ENCODE results near the gene C1orf105. TPM values are rescaled to one million over a fixed set of nuclear protein-coding genes. Genes with fewer than 3 reads are reported as not detected.

Gene C1orf105
- total and polyA plus RNA-seq, 2 of the 13 experiments (the other 11 are each of a cell fraction or from before 2014, with no cell fraction given) = 0.15 to 0.45 TPM

DNA sequence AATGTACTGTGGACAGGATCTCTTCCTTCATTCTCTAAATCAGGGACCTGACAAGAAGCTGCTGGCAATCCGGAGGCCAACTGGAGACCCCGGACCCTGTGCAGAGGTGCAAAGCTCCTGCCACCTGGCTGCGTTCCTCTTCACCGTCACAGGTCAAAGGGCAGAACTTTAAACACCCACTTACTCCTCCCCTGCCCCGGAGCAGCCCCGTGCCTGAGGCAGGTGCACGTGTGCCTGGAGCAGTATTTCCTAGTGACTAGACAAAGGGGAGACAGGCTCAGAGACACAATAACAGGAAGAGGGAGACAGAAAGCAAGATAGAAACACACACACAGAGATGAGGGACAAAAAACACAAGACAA, 30.0 kb downstream of the C1orf105 start (continued):
- TF ChIP-seq, protein P1, sequence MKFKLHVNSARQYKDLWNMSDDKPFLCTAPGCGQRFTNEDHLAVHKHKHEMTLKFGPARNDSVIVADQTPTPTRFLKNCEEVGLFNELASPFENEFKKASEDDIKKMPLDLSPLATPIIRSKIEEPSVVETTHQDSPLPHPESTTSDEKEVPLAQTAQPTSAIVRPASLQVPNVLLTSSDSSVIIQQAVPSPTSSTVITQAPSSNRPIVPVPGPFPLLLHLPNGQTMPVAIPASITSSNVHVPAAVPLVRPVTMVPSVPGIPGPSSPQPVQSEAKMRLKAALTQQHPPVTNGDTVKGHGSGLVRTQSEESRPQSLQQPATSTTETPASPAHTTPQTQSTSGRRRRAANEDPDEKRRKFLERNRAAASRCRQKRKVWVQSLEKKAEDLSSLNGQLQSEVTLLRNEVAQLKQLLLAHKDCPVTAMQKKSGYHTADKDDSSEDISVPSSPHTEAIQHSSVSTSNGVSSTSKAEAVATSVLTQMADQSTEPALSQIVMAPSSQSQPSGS (CRISPR knock-in tag; IDR thresholded peaks at IDR 0.05) = no peak
- peak; percentile 55; the same call in 1 of the 2 replicates for TF ChIP-seq HIVEP1 (CRISPR knock-in tag; IDR thresholded peaks at IDR 0.05)
- TF ChIP-seq, protein P2, sequence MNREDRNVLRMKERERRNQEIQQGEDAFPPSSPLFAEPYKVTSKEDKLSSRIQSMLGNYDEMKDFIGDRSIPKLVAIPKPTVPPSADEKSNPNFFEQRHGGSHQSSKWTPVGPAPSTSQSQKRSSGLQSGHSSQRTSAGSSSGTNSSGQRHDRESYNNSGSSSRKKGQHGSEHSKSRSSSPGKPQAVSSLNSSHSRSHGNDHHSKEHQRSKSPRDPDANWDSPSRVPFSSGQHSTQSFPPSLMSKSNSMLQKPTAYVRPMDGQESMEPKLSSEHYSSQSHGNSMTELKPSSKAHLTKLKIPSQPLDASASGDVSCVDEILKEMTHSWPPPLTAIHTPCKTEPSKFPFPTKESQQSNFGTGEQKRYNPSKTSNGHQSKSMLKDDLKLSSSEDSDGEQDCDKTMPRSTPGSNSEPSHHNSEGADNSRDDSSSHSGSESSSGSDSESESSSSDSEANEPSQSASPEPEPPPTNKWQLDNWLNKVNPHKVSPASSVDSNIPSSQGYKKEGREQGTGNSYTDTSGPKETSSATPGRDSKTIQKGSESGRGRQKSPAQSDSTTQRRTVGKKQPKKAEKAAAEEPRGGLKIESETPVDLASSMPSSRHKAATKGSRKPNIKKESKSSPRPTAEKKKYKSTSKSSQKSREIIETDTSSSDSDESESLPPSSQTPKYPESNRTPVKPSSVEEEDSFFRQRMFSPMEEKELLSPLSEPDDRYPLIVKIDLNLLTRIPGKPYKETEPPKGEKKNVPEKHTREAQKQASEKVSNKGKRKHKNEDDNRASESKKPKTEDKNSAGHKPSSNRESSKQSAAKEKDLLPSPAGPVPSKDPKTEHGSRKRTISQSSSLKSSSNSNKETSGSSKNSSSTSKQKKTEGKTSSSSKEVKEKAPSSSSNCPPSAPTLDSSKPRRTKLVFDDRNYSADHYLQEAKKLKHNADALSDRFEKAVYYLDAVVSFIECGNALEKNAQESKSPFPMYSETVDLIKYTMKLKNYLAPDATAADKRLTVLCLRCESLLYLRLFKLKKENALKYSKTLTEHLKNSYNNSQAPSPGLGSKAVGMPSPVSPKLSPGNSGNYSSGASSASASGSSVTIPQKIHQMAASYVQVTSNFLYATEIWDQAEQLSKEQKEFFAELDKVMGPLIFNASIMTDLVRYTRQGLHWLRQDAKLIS (CRISPR knock-in tag; IDR thresholded peaks at IDR 0.05) = no peak
- TF ChIP-seq ZNF83 (CRISPR knock-in tag; IDR thresholded peaks at IDR 0.05; ENCODE audit: borderline replicate concordance) = no peak
- TF ChIP-seq POLR2A (IDR thresholded peaks at IDR 0.05; ENCODE audit: insufficient read depth in 1 of 2, low read depth in 2 of 2, low read length in 2 of 2) = peak; percentile 14 to 27; a peak in 1 of 4 replicates
- TF ChIP-seq GFI1 (CRISPR knock-in tag; IDR thresholded peaks at IDR 0.05; ENCODE audit: borderline replicate concordance) = no peak
- TF ChIP-seq, protein P3, sequence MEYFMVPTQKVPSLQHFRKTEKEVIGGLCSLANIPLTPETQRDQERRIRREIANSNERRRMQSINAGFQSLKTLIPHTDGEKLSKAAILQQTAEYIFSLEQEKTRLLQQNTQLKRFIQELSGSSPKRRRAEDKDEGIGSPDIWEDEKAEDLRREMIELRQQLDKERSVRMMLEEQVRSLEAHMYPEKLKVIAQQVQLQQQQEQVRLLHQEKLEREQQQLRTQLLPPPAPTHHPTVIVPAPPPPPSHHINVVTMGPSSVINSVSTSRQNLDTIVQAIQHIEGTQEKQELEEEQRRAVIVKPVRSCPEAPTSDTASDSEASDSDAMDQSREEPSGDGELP (IDR thresholded peaks at IDR 0.05; ENCODE audit: borderline replicate concordance, low read depth) = peak; percentile 46; the same call in 1 of the 2 replicates
- TF ChIP-seq, protein P4, sequence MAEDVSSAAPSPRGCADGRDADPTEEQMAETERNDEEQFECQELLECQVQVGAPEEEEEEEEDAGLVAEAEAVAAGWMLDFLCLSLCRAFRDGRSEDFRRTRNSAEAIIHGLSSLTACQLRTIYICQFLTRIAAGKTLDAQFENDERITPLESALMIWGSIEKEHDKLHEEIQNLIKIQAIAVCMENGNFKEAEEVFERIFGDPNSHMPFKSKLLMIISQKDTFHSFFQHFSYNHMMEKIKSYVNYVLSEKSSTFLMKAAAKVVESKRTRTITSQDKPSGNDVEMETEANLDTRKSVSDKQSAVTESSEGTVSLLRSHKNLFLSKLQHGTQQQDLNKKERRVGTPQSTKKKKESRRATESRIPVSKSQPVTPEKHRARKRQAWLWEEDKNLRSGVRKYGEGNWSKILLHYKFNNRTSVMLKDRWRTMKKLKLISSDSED (CRISPR knock-in tag; IDR thresholded peaks at IDR 0.05) = no peak
- no peak for TF ChIP-seq ZNF230 (CRISPR knock-in tag; IDR thresholded peaks at IDR 0.05)
- no peak for TF ChIP-seq FOXP1 (IDR thresholded peaks at IDR 0.05)
- peak; percentile 54 for TF ChIP-seq FOXP1 (CRISPR knock-in tag; IDR thresholded peaks at IDR 0.05)
- no peak; the same call in 1 of the 2 replicates for TF ChIP-seq ERF (CRISPR knock-in tag; IDR thresholded peaks at IDR 0.05)
- TF ChIP-seq, protein P5, sequence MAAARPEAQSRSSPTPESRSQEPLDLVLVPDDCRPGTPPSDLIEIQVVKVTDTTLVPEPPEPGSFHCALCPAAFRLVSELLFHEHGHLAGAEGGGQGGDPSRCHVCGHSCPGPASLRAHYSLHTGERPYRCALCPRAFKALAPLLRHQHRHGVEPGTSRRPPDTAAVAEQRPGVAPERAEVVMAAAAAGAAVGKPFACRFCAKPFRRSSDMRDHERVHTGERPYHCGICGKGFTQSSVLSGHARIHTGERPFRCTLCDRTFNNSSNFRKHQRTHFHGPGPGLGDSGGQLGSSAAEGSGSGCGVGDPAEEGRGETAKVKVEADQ (CRISPR knock-in tag; IDR thresholded peaks at IDR 0.05; ENCODE audit: borderline replicate concordance) = no peak
- TF ChIP-seq ZNF136 (CRISPR knock-in tag; IDR thresholded peaks at IDR 0.05; ENCODE audit: low read depth) = no peak
- TF ChIP-seq, protein P6, sequence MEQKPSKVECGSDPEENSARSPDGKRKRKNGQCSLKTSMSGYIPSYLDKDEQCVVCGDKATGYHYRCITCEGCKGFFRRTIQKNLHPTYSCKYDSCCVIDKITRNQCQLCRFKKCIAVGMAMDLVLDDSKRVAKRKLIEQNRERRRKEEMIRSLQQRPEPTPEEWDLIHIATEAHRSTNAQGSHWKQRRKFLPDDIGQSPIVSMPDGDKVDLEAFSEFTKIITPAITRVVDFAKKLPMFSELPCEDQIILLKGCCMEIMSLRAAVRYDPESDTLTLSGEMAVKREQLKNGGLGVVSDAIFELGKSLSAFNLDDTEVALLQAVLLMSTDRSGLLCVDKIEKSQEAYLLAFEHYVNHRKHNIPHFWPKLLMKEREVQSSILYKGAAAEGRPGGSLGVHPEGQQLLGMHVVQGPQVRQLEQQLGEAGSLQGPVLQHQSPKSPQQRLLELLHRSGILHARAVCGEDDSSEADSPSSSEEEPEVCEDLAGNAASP (CRISPR knock-in tag; IDR thresholded peaks at IDR 0.05; ENCODE audit: borderline replicate concordance) = peak; percentile 51
- no peak for TF ChIP-seq ZNF629 (CRISPR knock-in tag; conservative IDR thresholded peaks at IDR 0.05)
- TF ChIP-seq, protein P7, sequence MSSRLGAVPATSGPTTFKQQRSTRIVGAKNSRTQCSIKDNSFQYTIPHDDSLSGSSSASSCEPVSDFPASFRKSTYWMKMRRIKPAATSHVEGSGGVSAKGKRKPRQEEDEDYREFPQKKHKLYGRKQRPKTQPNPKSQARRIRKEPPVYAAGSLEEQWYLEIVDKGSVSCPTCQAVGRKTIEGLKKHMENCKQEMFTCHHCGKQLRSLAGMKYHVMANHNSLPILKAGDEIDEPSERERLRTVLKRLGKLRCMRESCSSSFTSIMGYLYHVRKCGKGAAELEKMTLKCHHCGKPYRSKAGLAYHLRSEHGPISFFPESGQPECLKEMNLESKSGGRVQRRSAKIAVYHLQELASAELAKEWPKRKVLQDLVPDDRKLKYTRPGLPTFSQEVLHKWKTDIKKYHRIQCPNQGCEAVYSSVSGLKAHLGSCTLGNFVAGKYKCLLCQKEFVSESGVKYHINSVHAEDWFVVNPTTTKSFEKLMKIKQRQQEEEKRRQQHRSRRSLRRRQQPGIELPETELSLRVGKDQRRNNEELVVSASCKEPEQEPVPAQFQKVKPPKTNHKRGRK (CRISPR knock-in tag; IDR thresholded peaks at IDR 0.05) = no peak
- TF ChIP-seq, protein P8, sequence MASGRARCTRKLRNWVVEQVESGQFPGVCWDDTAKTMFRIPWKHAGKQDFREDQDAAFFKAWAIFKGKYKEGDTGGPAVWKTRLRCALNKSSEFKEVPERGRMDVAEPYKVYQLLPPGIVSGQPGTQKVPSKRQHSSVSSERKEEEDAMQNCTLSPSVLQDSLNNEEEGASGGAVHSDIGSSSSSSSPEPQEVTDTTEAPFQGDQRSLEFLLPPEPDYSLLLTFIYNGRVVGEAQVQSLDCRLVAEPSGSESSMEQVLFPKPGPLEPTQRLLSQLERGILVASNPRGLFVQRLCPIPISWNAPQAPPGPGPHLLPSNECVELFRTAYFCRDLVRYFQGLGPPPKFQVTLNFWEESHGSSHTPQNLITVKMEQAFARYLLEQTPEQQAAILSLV (CRISPR knock-in tag; IDR thresholded peaks at IDR 0.05; ENCODE audit: borderline replicate concordance) = no peak

All from HepG2 (cell line).